HuH-7.5 (cell line): ENCODE measurements around the gene SPOCK1.

Experiments
- DNase-seq: peaks from one replicate; pipeline ENCODE4 v3.0.0; 2011; ENCODE audit warnings: low spot score

SPOCK1 gene

DNA sequence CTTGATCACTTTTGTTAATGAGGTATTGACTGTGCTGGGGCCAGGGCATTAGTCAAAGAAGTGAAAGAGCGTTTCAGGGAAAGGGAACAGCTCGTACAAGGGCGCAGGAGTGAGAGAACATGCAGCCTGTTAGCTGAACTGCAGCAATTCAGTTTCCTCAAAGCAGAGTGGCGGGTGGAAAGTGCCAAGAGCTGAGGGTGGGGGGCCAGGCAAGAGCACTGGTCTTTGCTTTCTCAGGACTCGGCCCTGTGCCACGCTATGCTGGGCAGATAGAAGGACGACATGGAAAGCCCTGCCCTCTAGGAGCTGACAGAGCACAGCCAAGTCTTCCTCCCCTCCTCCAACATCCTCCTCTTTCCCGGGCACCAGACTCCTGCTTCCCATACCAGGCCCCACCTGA, 304.8 kb downstream of the SPOCK1 start:
- DNase-seq = no peak

DNA sequence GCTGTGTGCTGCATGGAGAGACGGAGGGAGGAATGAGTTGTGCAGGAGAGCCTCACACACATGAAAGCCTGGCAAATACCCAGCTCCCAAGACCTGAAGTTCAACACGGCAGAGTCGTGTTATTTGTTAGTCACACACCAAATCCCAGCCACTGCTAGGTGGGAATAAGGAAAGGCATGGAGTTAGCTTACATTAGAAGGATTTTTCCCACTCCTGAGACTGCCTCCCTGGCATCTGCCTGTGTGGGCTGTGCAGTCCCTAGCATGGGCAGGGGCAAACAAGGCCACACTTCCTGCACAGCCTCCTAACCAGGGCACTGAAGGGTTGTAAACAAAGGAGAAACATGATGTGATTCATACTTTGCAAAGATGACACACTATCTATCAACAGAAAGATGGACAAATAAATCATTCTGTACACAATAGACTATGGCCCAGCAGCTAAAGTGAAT, 306.8 kb downstream of the SPOCK1 start:
- no peak for DNase-seq

DNA sequence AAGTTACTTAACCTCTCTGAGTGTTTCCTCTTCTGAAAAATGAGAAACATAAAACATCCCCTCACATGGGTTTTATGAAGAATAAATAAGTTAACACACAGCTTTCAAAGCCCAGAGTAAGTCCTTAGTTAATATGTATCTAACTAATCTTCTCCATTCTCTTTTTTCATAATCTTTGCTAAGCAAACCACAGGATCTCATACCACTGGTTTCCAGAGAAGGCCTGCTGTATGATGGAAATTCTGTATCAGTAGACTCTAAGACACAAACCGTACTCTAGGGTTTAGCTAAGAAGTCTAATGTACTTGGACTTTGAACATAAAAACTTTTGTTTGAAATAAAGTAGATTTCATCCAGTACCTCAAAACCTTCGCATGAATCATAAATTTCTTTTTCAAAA, 307.9 kb downstream of the SPOCK1 start:
- DNase-seq = no peak

DNA sequence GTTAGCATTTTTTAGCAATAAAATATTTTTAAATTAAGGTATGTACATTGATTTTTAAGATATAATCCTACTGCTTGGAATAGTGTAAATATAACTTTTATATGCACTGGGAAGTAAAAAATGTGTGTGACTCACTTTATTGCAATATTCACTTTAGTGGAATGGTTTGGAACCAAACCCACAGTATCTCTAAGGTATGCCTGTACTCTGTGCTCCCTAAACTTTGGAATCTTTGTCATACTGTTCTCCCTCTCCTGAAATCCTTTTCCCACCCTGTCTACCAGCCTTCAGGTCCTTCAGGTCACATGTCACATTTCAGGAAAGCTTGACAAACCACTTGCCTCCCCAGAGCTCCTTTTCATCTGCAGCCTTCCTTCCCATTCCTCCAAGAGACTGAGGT, 308.7 kb downstream of the SPOCK1 start:
- DNase-seq = no peak

DNA sequence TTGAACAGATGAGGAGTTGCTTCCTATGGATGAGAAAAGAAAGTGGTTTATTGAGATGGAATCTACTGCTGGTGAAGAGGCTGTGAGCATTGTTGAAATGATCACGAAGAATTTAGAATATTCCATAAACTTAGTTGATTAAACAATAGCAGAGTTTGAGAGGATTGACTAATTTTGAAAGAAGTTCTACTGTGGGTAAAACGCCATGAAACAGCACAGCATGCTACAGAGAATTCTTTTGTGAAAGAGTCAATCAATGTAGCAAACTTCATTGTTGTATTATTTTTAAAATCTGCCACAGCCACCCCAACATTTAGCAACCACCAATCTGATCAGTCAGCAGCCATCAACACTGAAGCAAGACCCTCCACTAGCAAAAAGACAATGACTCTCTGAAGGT, 309.1 kb downstream of the SPOCK1 start:
- no peak for DNase-seq

DNA sequence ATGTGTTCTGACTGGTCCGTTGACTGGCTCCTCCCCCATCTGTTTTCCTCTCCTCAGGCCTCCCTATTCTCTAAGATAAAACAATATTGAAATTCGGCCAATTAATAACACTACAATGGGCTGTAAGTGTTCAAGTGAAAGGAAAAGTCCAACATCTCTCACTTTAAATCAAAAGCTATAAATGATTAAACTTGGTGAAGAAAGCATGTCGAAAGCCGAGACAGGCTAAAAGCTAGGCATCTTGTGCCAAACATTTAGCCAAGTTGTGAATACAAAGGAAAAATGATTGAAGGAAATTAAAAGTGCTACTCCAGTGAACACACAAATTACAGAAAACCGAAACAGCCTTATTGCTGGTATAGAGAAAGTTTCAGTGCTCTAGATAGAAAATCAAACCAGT, 310.6 kb downstream of the SPOCK1 start:
- DNase-seq = no peak

DNA sequence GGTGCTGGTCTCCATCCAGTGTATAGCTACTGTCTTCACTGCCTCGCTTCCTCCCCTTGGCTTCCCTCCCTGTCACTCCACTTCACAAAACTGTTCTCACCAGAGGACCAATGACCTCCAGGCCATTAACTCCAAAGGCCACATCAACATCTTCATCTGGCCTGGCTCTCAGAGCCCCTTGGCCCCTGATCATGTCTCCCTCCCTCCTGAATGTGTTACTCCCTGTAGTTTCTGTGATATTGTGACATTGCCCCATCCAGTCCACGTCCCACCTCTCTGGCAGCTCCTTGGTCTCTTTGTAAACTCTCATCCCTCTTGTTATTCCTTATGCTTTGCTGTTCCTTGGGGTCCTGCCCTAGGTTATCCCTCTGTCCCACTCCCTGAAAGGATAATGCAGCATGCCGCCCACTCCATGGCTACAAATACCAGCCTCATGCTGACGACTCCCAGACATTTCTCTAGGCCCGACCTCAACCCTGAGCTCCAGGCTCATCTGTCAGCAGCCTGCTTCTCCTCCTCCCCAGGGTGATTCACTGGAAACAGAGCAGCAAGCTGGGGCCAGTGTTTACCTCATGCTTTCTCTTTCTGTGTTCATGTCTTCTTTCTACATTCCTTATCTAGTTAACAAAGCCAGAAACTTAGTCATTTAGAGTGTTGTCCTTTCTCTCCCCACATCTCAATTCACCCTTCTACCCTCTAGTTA, 312.2 kb downstream of the SPOCK1 start:
- DNase-seq = no peak

DNA sequence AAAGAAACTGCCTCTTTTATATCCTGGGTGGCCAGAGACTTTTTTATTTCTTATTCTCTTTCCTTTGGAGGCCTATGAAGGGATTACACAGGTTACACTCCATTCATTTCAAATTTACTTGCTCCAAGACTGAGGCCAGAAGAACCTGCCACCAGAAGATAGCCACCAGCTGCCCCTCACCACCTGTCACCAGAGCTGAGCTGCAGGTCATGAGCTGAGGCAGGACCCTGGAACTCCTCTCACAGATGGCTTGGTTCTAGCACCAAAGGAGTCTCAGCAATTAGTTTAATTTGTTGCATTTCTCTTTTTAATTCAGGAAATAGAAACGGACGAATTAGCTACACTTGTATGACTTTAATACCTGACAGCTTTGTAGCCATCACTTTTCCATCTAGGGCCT, 313.9 kb downstream of the SPOCK1 start:
- DNase-seq = no peak

DNA sequence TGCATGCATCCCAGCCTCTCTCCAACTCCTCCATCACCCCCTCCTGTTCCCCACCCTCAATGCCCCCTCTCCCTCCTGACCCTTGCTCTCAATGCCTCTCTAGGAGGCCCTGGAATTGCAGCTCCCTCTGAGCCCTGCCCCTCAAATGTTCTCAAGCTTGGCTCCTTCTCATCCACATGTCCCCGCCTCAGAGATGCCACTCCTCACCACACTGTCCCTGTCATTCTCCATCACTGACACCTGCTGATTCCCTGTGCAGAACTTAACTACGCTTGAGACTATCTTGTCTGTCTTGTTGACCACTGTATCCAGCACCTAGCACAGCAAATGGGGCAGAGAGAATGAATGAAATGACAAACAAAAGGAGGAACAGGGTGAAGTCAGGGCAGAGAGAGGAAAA, 314.4 kb downstream of the SPOCK1 start:
- no peak for DNase-seq

DNA sequence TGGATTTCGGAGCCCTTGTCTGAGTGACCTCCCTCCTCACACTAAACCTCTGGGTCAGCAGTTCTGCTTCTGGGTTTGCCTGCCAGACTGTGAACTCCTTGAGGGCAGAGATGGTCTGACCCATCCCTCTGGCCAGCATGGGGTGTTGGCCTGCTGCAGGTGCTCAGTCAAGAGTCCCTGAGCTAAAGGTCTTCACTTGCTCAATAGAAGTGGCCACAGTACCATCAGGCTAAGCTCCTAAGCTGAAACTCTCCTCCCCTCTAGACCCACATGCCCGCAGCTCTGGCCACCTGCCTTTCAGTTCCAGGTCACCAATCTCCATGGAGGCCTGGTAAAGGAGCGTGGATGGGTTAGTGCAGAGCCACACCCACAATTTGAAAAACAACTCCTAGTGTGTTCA, 316.6 kb downstream of the SPOCK1 start:
- DNase-seq = no peak

DNA sequence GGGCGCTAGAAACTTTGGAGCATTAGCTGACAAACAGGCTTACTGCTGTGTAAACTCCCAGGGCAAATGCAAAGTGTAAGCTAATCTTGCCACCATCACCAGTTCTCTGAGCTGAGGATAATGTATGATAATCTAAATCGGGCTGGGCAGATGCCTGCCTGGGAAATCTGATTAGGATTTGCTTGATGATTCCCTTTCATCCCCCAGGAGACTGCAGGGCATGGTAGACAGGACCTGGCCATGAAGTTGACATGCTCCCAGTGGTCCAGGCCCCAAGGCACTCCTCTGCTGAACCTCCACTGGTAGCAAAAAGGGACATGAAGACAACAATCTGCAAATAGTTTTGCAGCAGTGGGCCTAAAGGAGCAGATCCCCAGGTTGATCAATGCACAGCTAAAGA, 317.5 kb downstream of the SPOCK1 start:
- DNase-seq = no peak

DNA sequence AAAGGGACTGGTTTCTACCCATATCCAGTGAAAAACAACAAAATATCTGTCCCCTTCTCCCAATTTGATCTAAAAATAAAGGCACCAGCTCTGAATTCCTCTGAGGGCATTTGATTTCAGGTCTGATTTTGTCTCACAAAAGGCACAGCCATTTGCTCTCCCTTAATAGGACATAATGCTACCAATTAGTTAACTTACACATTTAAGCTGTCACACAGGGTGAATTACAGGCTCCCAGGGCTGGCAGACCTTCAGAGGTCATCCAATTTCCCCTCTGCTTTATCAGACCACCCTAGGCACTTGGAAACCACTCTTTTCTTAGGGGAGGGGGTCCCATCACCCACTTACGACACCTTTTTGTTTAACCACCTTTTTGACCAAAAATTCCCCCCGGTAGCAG, 319.9 kb downstream of the SPOCK1 start:
- DNase-seq = no peak

DNA sequence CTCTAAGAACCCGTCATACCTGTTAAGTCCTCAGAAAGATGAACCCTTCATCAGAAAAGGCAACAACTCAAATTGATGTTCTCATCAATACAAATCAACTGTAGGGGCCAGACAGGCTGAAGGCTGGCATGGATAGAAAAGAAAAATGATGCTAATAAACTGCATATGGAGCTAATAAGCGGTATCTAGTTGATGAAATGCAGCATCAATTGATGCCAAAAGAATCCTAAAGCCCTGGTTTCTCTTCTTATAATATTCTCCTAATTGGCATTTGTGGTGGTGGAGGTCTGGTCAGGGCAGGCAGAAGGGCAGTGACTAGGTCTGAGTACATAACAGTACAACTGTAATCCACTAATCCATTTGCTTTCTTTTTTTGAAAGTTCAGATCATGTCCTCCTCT, 322.5 kb downstream of the SPOCK1 start:
- DNase-seq = no peak

DNA sequence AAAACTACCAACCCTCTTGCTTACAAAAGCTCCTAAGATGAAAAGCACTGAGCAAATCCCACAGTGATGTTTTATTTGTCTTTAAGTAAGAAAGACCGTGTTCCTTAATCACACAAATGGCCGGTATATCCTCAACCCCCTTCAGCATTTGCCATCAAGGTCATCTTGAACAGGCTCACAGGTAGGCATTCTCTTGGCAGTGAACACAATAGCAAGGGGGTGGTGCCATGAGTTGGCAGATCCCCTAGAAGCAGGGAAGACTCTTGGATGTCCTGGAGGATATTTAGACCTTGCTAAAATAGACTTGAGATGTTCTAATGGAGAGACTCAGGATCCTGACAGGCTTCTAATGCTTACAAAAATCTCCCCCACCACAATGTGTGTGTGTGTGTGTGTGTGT, 323.0 kb downstream of the SPOCK1 start:
- no peak for DNase-seq

DNA sequence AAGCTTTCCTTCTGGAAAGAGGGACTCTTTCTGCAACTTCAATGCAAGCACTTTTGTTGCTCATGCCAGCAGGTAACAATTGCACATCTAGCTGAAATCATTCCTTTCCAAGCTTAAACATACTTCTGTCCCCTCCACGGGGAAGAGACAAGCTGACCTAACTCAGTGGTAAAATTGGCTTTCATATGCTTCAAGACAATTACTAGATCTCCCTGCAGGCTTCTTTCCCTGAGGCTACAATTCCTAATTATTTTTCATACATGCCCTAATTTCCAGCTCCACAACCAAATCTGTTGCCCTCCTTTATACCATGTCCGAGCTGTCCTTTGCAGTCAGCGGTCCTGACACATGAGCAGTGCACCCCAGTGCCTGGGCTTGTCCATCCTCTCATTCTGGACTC, 324.9 kb downstream of the SPOCK1 start:
- no peak for DNase-seq

DNA sequence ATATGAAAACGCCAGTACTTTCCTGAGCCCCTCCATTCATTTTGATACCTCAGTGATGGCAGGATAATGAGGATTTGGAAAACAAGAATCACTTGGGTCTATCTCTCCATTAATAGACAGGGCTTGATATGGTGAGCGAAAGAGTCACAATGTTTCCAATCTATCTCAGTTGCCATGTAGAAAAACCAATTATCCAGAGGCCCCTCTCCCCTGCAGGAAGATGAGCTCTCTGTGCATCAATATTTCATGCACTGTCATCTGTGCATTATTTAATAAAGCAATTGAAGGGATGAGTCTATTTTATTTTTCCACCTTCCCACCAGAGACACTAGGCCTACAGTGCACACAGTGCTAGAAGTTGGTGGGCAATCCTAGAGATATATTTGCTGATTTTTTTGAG, 326.9 kb downstream of the SPOCK1 start:
- no peak for DNase-seq

DNA sequence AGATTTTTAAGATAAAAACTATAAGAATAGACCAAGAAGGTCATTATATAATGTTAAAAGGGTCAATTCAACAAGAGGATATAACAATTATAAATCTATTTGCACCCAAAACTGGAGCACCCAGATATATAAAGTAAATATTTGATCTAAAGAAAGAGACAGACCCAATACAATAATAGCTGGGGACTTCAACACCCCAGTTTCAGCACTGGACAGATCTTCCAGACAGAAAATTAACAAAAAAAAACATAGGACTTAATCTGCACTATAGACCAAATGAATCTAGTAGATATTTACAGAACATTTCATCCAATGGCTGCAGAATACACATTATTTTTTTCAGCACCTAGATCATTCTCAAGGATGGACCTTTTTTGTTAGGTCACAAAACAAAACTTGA, 331.9 kb downstream of the SPOCK1 start:
- DNase-seq = no peak

DNA sequence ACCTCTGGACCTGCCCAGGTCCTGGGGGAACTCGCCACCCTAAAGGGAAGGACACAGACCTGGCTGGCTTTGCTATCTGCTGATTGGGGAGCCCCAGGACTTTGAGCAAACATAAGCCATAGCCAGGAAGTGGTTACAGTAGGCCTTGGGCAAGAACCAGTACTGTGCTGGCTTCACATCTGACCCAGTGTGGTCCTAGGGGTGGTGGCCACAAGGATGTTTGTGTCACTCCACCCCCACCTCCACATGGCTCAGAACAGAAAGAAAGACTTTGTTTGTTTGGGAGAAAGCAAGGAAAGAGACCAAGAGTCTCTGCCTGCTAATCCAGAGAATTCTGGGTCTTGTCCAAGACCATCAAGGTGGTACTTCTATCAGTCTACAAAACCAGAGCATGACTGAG, 334.2 kb downstream of the SPOCK1 start:
- DNase-seq = no peak

DNA sequence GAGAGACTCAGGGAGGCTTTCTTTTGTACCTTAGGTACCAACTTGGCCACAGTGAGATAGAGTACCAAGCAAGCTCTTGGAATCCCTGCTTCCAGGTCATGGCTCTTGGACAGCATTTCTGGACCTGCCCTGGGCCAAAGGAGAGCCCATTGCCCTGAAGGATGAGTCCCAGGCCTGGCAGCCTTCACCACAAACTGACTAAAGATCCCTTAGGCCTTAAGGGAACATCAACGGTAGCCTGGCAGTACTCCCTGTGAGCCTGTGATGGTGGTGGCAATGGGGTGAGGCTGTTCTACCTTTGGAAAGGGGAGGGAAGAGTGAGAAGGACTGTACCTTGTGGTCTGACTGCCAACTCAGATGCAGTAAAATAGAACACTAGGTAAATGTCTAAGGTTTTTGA, 334.6 kb downstream of the SPOCK1 start:
- DNase-seq = no peak

DNA sequence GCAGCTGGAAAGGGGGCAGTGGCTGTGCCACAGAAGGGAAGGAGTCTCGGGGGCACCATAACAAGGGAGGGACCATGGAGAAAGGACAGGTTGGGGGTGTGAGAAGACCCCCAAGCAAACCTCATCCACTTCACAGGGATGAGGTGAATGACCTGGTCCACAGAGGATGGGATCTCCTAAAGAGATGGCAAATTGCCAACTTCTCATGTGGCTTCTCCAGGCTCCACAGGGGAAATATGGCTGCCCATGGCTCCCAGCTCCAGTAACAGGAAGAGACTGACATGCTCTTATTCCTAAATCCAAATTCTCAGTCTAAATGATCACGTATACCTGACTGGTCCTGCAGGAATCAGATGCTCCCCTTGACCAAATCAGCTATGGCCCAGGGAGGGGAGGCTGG, 340.4 kb downstream of the SPOCK1 start:
- DNase-seq = no peak

DNA sequence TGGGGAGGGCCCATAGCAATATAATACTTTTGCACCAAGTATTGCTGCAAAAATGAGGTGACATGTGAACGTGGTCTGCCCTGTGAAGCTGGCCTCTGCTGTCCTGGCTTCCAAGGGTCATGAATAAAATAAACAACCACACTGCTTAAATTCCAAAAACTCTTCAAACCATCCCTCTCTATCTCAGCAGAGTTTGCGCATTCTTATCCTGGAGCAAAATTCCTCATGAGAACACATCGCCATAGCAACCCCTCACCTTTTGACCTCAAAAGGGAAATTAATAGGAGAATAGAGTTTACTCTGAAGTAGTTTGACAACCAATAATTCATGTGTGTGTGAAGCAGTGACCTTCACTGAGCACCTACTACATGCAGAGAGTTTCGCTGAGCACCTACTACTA, 342.9 kb downstream of the SPOCK1 start:
- DNase-seq = no peak

DNA sequence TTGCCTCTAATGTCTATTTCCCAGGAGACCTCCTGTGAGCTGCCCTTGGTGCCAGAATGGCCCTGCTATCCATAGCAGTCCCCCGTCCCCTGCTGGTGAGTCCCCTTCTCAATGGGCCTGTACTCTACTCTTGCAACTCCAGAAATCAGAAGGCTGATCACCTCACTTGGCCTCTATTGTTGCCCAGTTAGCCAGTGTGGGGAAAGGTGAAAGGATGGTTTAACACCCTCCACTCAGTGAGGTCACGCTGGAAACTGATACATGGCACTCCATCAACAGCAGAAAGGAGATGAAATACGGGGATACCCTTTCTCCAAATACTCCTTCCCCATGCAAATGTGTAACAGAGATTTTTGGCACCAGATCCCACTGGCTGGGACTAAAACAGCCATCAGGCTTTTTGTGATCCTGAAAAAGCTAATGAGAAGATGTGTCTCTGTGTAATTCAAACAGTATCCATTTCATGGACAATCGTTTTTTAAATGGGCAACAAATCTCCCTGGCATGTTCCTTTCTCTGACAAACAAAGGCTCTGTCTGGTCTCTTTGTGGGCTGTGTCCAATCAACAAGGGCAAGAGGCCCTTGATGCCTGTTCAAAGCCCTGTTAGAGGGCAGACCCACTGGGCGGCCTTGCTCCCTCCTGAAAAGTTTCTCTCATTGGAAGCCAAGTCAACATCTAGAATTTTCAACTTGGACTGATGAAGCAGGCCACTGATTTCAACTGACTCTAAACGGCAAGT, 343.7 kb downstream of the SPOCK1 start:
- no peak for DNase-seq

DNA sequence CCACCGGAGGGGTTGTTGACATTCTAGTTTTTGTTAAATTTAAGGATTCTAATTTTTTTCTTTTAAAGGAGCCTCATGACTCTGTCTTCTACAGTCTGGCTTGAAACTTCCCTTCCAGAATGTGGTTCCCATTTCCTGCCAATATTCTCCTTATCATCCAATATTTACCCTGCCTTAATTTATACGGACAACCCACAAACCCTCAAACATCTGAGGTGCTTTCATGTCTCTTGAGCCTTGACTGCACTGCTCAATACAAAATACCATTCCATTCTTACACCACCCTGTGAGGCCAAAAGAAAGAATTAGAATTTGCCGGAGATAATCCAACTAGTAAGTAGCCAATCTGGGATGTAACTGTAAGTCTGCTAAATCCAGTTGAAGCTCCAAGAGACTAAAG, 346.5 kb downstream of the SPOCK1 start:
- no peak for DNase-seq

DNA sequence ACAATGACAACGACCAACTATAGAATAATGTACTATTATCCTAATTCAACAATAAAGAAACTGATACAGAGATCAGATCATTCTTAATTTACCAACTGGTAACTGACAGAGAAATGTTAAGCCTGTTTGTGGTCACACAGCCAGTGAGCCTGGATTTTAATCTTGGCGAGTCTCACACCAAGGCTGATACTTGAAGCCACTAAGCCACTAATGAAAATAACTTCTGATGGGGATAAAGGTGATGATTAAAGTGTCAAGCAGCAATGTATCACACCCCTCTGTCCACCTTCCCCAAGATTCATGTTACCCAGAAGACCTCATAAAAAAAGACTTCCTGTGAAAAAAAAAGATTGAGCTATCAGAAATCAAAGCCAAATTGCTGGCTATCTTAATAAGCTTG, 350.5 kb downstream of the SPOCK1 start:
- no peak for DNase-seq
